ENCODE data around the gene SMNDC1. TPM values are rescaled to one million over a fixed set of nuclear protein-coding genes. Genes with fewer than 3 reads are reported as not detected.
A peak's percentile ranks its signal among the peaks of the same experiment; 100 is the strongest.

Gene SMNDC1
- total and polyA plus RNA-seq, 11 donors, result 5.2 to 23.1 (median 20.6) TPM

DNA sequence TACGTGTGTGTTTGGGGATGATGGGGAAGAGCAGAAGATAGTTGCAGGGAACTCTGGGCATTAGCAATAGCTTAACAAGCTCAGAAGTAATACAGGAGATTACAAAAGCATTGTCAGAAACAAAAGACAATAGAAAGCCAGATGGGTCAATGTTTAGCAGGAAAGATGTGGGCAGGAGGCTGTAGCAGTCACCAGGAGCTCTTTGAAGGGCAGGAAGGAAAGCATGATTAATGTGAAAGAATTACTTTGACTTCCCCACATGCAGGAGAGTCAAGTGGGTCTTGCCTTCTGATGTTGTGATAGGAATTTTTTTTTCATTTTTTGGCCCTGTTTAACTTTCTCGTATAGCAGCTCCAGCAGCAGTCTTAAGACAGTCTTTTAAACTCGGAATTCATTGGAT lies 6.0 kb upstream of the SMNDC1 start:
- intact Hi-C loops (cut with DNase I), result loop anchor here in 8 of 10 donors (1.0 to 5.0 kb wide), 8 partner anchors 42 to 237 kb away; partner anchors contain the start of gene DUSP5 (in 2 of the 8)
- peak in 1 of 4 donors; percentile 45 for ATAC-seq
- Histone ChIP-seq H3K4me3 (no peak overlapping the region), H3K36me3 (no peaks in the 10 kb centered on the region), H3K27ac (peak overlapping the region in 1 of 12 donors; percentile 38), H3K4me1 (peaks cover 0 to 16% (median 5%) of the 10 kb centered on the region in 12 donors), H3K9me3 (no peaks in the 10 kb centered on the region), H3K27me3 (peaks cover 0 to 6% (median 0%) of the 10 kb centered on the region in 9 donors)
- TF ChIP-seq POLR2A (IDR thresholded peaks at IDR 0.05), result no peak
- TF ChIP-seq, protein P1, sequence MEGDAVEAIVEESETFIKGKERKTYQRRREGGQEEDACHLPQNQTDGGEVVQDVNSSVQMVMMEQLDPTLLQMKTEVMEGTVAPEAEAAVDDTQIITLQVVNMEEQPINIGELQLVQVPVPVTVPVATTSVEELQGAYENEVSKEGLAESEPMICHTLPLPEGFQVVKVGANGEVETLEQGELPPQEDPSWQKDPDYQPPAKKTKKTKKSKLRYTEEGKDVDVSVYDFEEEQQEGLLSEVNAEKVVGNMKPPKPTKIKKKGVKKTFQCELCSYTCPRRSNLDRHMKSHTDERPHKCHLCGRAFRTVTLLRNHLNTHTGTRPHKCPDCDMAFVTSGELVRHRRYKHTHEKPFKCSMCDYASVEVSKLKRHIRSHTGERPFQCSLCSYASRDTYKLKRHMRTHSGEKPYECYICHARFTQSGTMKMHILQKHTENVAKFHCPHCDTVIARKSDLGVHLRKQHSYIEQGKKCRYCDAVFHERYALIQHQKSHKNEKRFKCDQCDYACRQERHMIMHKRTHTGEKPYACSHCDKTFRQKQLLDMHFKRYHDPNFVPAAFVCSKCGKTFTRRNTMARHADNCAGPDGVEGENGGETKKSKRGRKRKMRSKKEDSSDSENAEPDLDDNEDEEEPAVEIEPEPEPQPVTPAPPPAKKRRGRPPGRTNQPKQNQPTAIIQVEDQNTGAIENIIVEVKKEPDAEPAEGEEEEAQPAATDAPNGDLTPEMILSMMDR (IDR thresholded peaks at IDR 0.05), result no peak
- WGBS, 4 donors, result 48 to 64% (median 51%) methylated on average over 3 of the region's 3 CpGs
- no peak for DNase-seq

DNA sequence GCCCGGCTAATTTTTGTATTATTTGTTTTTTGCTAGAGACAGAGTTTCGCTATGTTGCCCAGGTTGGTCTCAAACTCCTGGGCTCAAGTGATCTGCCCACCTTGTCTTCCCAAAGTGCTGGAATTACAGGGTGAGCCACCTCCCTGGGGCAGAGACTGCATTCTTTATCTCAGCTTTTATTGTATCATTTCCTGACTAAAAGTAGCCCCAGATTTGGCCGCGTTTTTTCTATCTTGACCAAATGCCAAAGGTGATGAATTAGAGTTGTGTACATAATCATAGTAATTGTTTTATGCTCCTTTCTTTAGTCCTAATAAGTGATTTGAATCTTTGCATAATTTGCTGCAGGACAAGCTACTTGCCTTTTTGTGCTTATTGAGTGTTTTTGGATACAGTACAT lies 3.1 kb upstream of the SMNDC1 start:
- Histone ChIP-seq H3K4me3 (no peak overlapping the region), H3K27me3 (no peaks in the 10 kb centered on the region), H3K36me3 (peaks cover 0 to 6% (median 3%) of the 10 kb centered on the region in 9 donors), H3K9me3 (no peaks in the 10 kb centered on the region), H3K4me1 (peaks cover 0 to 34% (median 15%) of the 10 kb centered on the region in 12 donors), H3K27ac (no peak overlapping the region)
- no peak for ATAC-seq
- DNase-seq, result no peak
- TF ChIP-seq, protein P1 (IDR thresholded peaks at IDR 0.05), result no peak
- TF ChIP-seq POLR2A (IDR thresholded peaks at IDR 0.05), result no peak
- intact Hi-C loops (cut with DNase I), result loop anchor here in 2 of 10 donors (5.0 kb wide), 3 partner anchors 194 to 294 kb away; no protein-coding TSS in a partner anchor
- 53 to 65% (median 54%) methylated on average over 4 of the region's 4 CpGs for WGBS, 4 donors

DNA sequence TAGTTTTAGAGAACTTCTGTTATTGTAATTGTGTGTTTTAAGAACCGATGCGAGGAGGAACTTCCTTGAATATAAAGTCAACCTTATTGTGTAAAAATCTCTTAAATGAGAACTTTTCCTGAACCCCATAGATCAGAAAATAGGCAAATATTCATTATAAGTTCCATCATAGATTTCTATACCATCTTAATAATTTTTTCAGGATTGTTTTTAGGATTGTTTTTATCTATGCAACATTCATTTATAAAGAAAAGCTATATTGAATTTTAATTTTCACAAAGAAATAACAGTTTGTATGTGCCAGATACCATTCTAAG lies 1.7 kb upstream of the SMNDC1 start:
- peak overlapping the region in 5 of 12 donors; percentile 8 to 96 (median 91) for H3K27ac ChIP-seq
- intact Hi-C loops (cut with DNase I), result loop anchor here in 2 of 10 donors (5.0 kb wide), 3 partner anchors 196 to 296 kb away; no protein-coding TSS in a partner anchor

DNA sequence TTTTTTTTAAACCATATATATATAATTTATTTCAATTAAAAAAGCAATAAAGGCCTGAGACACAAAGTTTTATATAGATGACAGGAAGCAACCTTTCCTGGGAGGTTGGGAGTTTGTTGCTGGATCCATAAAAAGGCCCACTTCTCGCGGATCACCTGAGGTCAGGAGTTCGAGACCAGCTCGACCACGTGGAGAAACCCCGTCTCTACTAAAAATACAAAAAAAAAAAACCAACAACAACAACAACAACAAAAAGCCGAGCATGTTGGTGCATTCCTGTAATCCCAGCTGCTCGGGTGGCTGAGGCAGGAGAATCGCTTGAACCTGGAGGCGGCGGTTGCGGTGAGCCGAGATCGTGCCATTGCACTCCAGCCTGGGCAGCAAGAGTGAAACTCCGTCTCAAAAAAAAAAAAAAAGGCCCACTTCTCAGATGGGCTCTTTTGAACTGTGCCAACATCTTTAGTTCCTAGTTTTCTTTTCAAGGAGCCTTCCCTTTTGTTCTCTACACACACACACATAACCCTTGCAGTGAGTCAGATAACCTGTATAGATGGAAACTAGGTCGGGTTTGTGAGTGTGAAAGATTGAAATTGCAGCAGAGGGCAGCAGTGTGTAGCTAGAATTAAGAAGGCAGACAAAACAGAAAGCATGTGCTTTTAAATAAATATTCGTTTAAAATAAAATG lies 1.2 kb upstream of the SMNDC1 start:
- Histone ChIP-seq H3K27ac (peak overlapping the region in 11 of 12 donors; percentile 81 to 96 (median 92)), H3K36me3 (peaks cover 0 to 25% (median 22%) of the 10 kb centered on the region in 9 donors), H3K4me3 (peak overlapping the region in 8 of 12 donors; percentile 72 to 90 (median 86)), H3K4me1 (peaks cover 0 to 49% (median 31%) of the 10 kb centered on the region in 12 donors), H3K27me3 (no peaks in the 10 kb centered on the region), H3K9me3 (no peaks in the 10 kb centered on the region)
- DNase-seq, result peak in 2 of 5 donors; percentile 28 to 32
- TF ChIP-seq POLR2A (IDR thresholded peaks at IDR 0.05), result no peak
- TF ChIP-seq, protein P1 (IDR thresholded peaks at IDR 0.05), result peak; percentile 41 to 76 (median 58)
- intact Hi-C loops (cut with DNase I), result loop anchor here in 3 of 10 donors (1.0 to 5.0 kb wide), 4 partner anchors 196 to 296 kb away; no protein-coding TSS in a partner anchor
- 57 to 69% (median 64%) methylated on average over 17 of the region's 17 CpGs for WGBS, 4 donors
- ATAC-seq, result peak; percentile 10 to 59 (median 49)

More for the DNA sequence above, 1.7 kb upstream of the SMNDC1 start:
- H3K36me3 ChIP-seq, result peaks cover 0 to 20% (median 17%) of the 10 kb centered on the region in 9 donors
- no peaks in the 10 kb centered on the region for H3K9me3 ChIP-seq
- DNase-seq (no peak), ATAC-seq (no peak)
- TF ChIP-seq, protein P1 (IDR thresholded peaks at IDR 0.05), result no peak
- TF ChIP-seq POLR2A (IDR thresholded peaks at IDR 0.05), result no peak
- H3K27me3 ChIP-seq, result no peaks in the 10 kb centered on the region
- peaks cover 0 to 48% (median 28%) of the 10 kb centered on the region in 12 donors for H3K4me1 ChIP-seq
- peak overlapping the region in 2 of 12 donors; percentile 88 to 90 for H3K4me3 ChIP-seq
- WGBS, 4 donors, result 17 to 37% (median 29%) methylated on average over 2 of the region's 2 CpGs

Measured in heart left ventricle (tissue), 16 donors.